Keratinocyte (primary cell): ENCODE results near the gene SLC1A1. TPM values are rescaled to one million over a fixed set of nuclear protein-coding genes. Genes with fewer than 3 reads are reported as not detected.

Experiments used
- DNase-seq: peaks from one replicate; pipeline ENCODE4 v3.0.0-alpha.2; 2011; ENCODE audit warnings: low read depth, missing footprints, low spot score
- FAIRE-seq: peaks from 2 replicates; lab custom pipeline; 2011; peaks lifted over from hg19 to GRCh38; lab: Jason Lieb, UNC
- H2AFZ ChIP-seq: 2 replicates; pipeline ENCODE4 v1.6.0; 2012; ENCODE audit warnings: low read length, control low read depth, inconsistent platforms; ENCODE audit not compliant: control insufficient read depth
- H3K27ac ChIP-seq: 2 replicates; pipeline ENCODE4 v1.5.1; 2011; ENCODE audit warnings: low read length; ENCODE audit not compliant: control insufficient read depth, insufficient read depth
- H3K27me3 ChIP-seq: 3 replicates; pipeline ENCODE4 v1.6.0; 2011; ENCODE audit warnings: low read length; ENCODE audit not compliant: control insufficient read depth, insufficient read depth; ENCODE audit errors: extremely low read depth
- H3K36me3 ChIP-seq, 2 experiments: 2 replicates in 1 of 2; 3 replicates in 1 of 2; pipeline ENCODE4 v1.5.1; 2011; ENCODE audit warnings: low read length in 2 of 2, mild to moderate bottlenecking in 1 of 2; ENCODE audit not compliant: control insufficient read depth in 2 of 2, insufficient read depth in 2 of 2; ENCODE audit errors: extremely low read depth in 1 of 2
- H3K4me1 ChIP-seq: 3 replicates; pipeline ENCODE4 v1.5.1; 2011; ENCODE audit warnings: low read length; ENCODE audit not compliant: control insufficient read depth, insufficient read depth; ENCODE audit errors: extremely low read depth
- H3K4me2 ChIP-seq: 3 replicates; pipeline ENCODE4 v1.6.0; 2011; ENCODE audit warnings: low read depth, low read length; ENCODE audit not compliant: control insufficient read depth, insufficient read depth; ENCODE audit errors: extremely low read depth
- H3K4me3 ChIP-seq, 3 experiments: fragments of 200-600 bp in 1 of 3; sonication (generic) in 1 of 3; 2 replicates in 2 of 3; 3 replicates in 1 of 3; pipeline ENCODE4 v1.5.1; 2011 to 2016; ENCODE audit warnings: low read length in 3 of 3, mild to moderate bottlenecking in 3 of 3, control low read depth in 2 of 3, inconsistent platforms in 1 of 3, low read depth in 1 of 3, mixed read lengths in 1 of 3, mixed run types in 1 of 3, moderate library complexity in 1 of 3; ENCODE audit not compliant: control insufficient read depth in 2 of 3, insufficient read depth in 2 of 3; ENCODE audit errors: extremely low read depth in 1 of 3
- H3K79me2 ChIP-seq: 2 replicates; pipeline ENCODE4 v1.6.0; 2012; ENCODE audit warnings: low read length; ENCODE audit not compliant: control insufficient read depth, insufficient read depth
- H3K9ac ChIP-seq: 3 replicates; pipeline ENCODE4 v1.6.0; 2011; ENCODE audit warnings: low read length; ENCODE audit not compliant: control insufficient read depth, insufficient read depth; ENCODE audit errors: extremely low read depth
- H3K9me1 ChIP-seq: 3 replicates; pipeline ENCODE4 v1.6.0; 2011; ENCODE audit warnings: low read length; ENCODE audit not compliant: control insufficient read depth, insufficient read depth; ENCODE audit errors: extremely low read depth
- H3K9me3 ChIP-seq: 2 replicates; pipeline ENCODE4 v1.5.1; 2012; ENCODE audit warnings: low read depth, low read length; ENCODE audit not compliant: control insufficient read depth
- H4K20me1 ChIP-seq: 3 replicates; pipeline ENCODE4 v1.6.0; 2011; ENCODE audit warnings: low read length; ENCODE audit not compliant: control insufficient read depth, insufficient read depth; ENCODE audit errors: extremely low read depth
- EZH2 ChIP-seq: IDR thresholded peaks from one replicate; pipeline ENCODE4 v1.6.1; 2012; ENCODE audit warnings: inconsistent platforms, mild to moderate bottlenecking, low read length, moderate library complexity
- dilution Hi-C: fragments of 300-500 bp; cut with MboI; formaldehyde crosslinking; loops from one replicate; pipeline ENCODE4 v1.7.0; 2020; ENCODE audit warnings: low sequenced_read_pairs; ENCODE audit not compliant: extremely low pct_ligation_motif_present
- polyA plus RNA-seq, 5 experiments: library from polyadenylated mRNA; depleted of rRNA in 3 of 5; stranded (reverse) in 3 of 5; stranded (forward) in 1 of 5; unstranded in 1 of 5; fragments of >200 nt; gene quantifications; 1 replicate in 1 of 5; 2 replicates in 3 of 5; 3 replicates in 1 of 5; pipeline versions ENCODE4 v1.2.1 to v1.2.3, GENCODE V29; 2011 to 2012; ENCODE audit warnings: missing spikeins in 2 of 5, low read depth in 1 of 5, low replicate concordance in 1 of 5
- TF ChIP-seq, protein P1 (sequence below), 3 experiments: IDR thresholded peaks in 1 of 3; conservative IDR thresholded peaks in 1 of 3; optimal IDR thresholded peaks in 1 of 3; 2 replicates in 2 of 3; 3 replicates in 1 of 3; pipeline versions ENCODE3 to v1.5.1; 2011; ENCODE audit warnings: low read length in 3 of 3, mild to moderate bottlenecking in 3 of 3, moderate library complexity in 2 of 3, control low read depth in 1 of 3, inconsistent platforms in 1 of 3; ENCODE audit not compliant: insufficient read depth in 2 of 3; ENCODE audit errors: extremely low read depth in 1 of 3

Gene SLC1A1
- polyA plus RNA-seq, 1 donor (not counting 4 experiments of a cell fraction or from before 2014, with no cell fraction given), result 0.20 TPM

DNA sequence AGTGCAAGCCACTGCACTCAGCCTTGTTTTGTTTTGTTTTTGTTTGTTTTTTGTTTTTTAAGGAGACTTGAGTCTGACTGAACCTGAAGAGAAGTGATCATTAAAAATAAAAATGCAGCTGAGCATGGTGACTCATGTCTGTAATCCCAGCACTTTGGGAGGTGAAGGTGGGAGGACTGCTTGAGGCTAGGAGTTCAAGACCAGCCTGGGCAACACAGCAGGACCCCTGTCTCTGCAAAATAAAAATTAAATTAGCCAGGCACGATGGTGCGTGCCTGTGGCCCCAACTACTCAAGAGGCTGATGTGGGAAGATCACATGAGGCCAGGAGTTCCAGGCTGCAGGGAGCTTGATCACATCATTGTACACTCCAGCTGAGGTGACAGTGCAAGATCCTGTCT, 6.2 kb downstream of the SLC1A1 start:
- Histone ChIP-seq H2AFZ (no peak overlapping the region), H3K27me3 (peaks cover 5% of the 10 kb centered on the region), H3K9me3 (no peaks in the 10 kb centered on the region), H3K9ac (no peak overlapping the region), H3K27ac (no peak overlapping the region), H3K9me1 (no peaks in the 10 kb centered on the region), H3K4me2 (no peak overlapping the region), H3K36me3 (no peaks in the 10 kb centered on the region), H4K20me1 (no peaks in the 10 kb centered on the region), H3K79me2 (no peaks in the 10 kb centered on the region), H3K4me1 (no peaks in the 10 kb centered on the region), H3K4me3 (no peak overlapping the region)
- dilution Hi-C loops, result no loop called here
- DNase-seq (no peak), FAIRE-seq (no peak)
- TF ChIP-seq EZH2, result no peak
- TF ChIP-seq, protein P1, sequence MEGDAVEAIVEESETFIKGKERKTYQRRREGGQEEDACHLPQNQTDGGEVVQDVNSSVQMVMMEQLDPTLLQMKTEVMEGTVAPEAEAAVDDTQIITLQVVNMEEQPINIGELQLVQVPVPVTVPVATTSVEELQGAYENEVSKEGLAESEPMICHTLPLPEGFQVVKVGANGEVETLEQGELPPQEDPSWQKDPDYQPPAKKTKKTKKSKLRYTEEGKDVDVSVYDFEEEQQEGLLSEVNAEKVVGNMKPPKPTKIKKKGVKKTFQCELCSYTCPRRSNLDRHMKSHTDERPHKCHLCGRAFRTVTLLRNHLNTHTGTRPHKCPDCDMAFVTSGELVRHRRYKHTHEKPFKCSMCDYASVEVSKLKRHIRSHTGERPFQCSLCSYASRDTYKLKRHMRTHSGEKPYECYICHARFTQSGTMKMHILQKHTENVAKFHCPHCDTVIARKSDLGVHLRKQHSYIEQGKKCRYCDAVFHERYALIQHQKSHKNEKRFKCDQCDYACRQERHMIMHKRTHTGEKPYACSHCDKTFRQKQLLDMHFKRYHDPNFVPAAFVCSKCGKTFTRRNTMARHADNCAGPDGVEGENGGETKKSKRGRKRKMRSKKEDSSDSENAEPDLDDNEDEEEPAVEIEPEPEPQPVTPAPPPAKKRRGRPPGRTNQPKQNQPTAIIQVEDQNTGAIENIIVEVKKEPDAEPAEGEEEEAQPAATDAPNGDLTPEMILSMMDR (optimal IDR thresholded peaks at IDR 0.05 in 1 of 3, IDR thresholded peaks at IDR 0.05 in 1 of 3, conservative IDR thresholded peaks at IDR 0.05 in 1 of 3; ENCODE audit: extremely low read depth in 1 of 3, insufficient read depth in 2 of 3, low read length in 3 of 3), result no peak

DNA sequence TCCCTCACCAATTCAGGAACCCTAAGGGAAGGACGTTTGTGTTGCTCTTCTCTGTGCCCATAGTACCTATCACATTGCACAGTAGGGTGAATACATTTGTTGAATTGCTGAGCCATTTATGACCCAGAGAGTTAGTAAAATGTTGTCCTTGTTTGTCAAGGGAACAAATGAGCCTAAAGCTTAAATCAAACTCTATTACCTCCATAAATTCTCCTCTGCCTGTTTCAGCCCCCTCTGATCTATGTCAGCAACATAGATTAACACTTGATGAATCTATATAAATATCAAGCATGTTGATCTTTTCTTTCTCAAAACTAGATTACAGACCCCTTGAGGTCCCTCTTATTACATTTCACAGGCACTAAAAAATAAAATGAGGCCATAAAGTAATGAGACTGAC, 7.1 kb downstream of the SLC1A1 start:
- no peak overlapping the region for H3K4me2 ChIP-seq

More for the DNA sequence above, 7.1 kb downstream of the SLC1A1 start:
- Histone ChIP-seq H3K9ac (no peak overlapping the region), H2AFZ (no peak overlapping the region), H3K36me3 (no peaks in the 10 kb centered on the region), H3K9me3 (no peaks in the 10 kb centered on the region), H3K27me3 (no peaks in the 10 kb centered on the region), H3K79me2 (no peaks in the 10 kb centered on the region), H3K9me1 (no peaks in the 10 kb centered on the region), H4K20me1 (no peaks in the 10 kb centered on the region), H3K4me3 (no peak overlapping the region), H3K27ac (no peak overlapping the region), H3K4me1 (no peaks in the 10 kb centered on the region)
- TF ChIP-seq EZH2, result no peak
- TF ChIP-seq, protein P1 (optimal IDR thresholded peaks at IDR 0.05 in 1 of 3, IDR thresholded peaks at IDR 0.05 in 1 of 3, conservative IDR thresholded peaks at IDR 0.05 in 1 of 3; ENCODE audit: extremely low read depth in 1 of 3, insufficient read depth in 2 of 3, low read length in 3 of 3), result no peak
- FAIRE-seq, result no peak
- DNase-seq, result no peak
- dilution Hi-C loops, result no loop called here
